Esophagus muscularis mucosa (tissue), 4 donors: Measurements from ENCODE around the gene SLC17A7.

Experiments used
- CTCF ChIP-seq, 3 experiments: fragments of 200-600 bp in 2 of 3; fragments of 450-650 bp in 1 of 3; sonication (generic) in 2 of 3; IDR thresholded peaks; one replicate each; pipeline ENCODE4 v1.5.1; 2017 to 2019; ENCODE audit warnings: antibody characterized with exemption in 3 of 3, mild to moderate bottlenecking in 2 of 3, moderate library complexity in 1 of 3
- EP300 ChIP-seq: sonication (generic); formaldehyde crosslinking; IDR thresholded peaks from one replicate; pipeline ENCODE4 v1.6.1; 2017; ENCODE audit warnings: antibody characterized with exemption
- POLR2A ChIP-seq: fragments of 450-650 bp; IDR thresholded peaks from one replicate; pipeline ENCODE4 v1.6.1; 2017; ENCODE audit warnings: antibody characterized with exemption, moderate library complexity, mild to moderate bottlenecking, low read depth
- POLR2AphosphoS5 ChIP-seq, 2 donors: sonication (generic); formaldehyde crosslinking; IDR thresholded peaks; one replicate each; pipeline ENCODE4 v1.6.1; 2017; ENCODE audit warnings: antibody characterized with exemption in 2 of 2

GRCh38 chr19:49387936-49388372 lies 53.4 kb downstream of the SLC17A7 start, which contains the start of gene KASH5:
- peak in 1 of 2 donors; percentile 40 for TF ChIP-seq POLR2AphosphoS5 (IDR thresholded peaks at IDR 0.05)
- TF ChIP-seq CTCF (IDR thresholded peaks at IDR 0.05) = no peak
- TF ChIP-seq POLR2A = no peak
- TF ChIP-seq EP300 = no peak
